Stimulated activated CD8-positive, alpha-beta memory T cell treated with anti-CD3 and anti-CD28 coated beads, Interleukin-4, amount 100 ng/mL, for 1 hour (primary cell): Measurements from ENCODE around the gene ITPKA.

ENCODE experiments used
- DNase-seq, 2 donors: peaks; one replicate each; pipeline ENCODE4 v3.0.0-alpha.2; 2020; ENCODE audit warnings: low read depth in 2 of 2, low spot score in 1 of 2

The ITPKA gene

GRCh38 chr15:41507820-41508290 lies 14.2 kb downstream of the ITPKA start:
- DNase-seq = no peak

GRCh38 chr15:41510728-41511127 lies 17.1 kb downstream of the ITPKA start:
- DNase-seq = no peak

GRCh38 chr15:41511331-41511898 lies 17.7 kb downstream of the ITPKA start:
- DNase-seq = no peak

- no peak for DNase-seq
Observed at GRCh38 chr15:41511899-41512369, 18.3 kb downstream of the ITPKA start.

GRCh38 chr15:41512512-41512939 lies 18.9 kb downstream of the ITPKA start:
- no peak for DNase-seq

GRCh38 chr15:41512940-41513505 lies 19.3 kb downstream of the ITPKA start:
- DNase-seq = no peak

GRCh38 chr15:41513506-41514227 lies 20.0 kb downstream of the ITPKA start, which contains the start of gene LTK:
Gene LTK, minus strand, starts transcription at chr15:41513827. Its CDS starts 118 bp downstream, at chr15:41513709.
- DNase-seq = no peak

GRCh38 chr15:41517895-41518449 lies 24.3 kb downstream of the ITPKA start:
- DNase-seq = no peak

GRCh38 chr15:41520636-41521035 lies 27.0 kb downstream of the ITPKA start:
- DNase-seq = no peak

GRCh38 chr15:41521614-41522013 lies 27.9 kb downstream of the ITPKA start:
- DNase-seq = no peak

- no peak for DNase-seq
Observed at GRCh38 chr15:41523097-41523496, 29.4 kb downstream of the ITPKA start.

GRCh38 chr15:41530363-41530956 lies 36.8 kb downstream of the ITPKA start:
- DNase-seq = no peak

- DNase-seq = no peak
Observed at GRCh38 chr15:41535544-41535943, 41.9 kb downstream of the ITPKA start.

- no peak for DNase-seq
Observed at GRCh38 chr15:41536866-41537265, 43.2 kb downstream of the ITPKA start.

- DNase-seq = no peak
Observed at GRCh38 chr15:41543521-41543870, 49.8 kb downstream of the ITPKA start.

- no peak for DNase-seq
Observed at GRCh38 chr15:41544650-41545015, 51.0 kb downstream of the ITPKA start.

GRCh38 chr15:41545218-41545617 lies 51.5 kb downstream of the ITPKA start:
- no peak for DNase-seq

GRCh38 chr15:41546851-41547786 lies 53.4 kb downstream of the ITPKA start:
- no peak for DNase-seq

- no peak for DNase-seq
Observed at GRCh38 chr15:41550066-41550775, 56.5 kb downstream of the ITPKA start.
